Prostate gland (tissue), 2 donors: Measurements from ENCODE around the gene COL4A5. TPM values are rescaled to one million over a fixed set of nuclear protein-coding genes. Genes with fewer than 3 reads are reported as not detected.
"Not testable (repeated sequence)": the region's sequence is repeated elsewhere in the genome, so short reads cannot be mapped to it uniquely, and the experiment has no call there.

Experiments
- DNase-seq: peaks from one replicate; pipeline ENCODE4 v3.0.0-alpha.2; 2019; ENCODE audit warnings: low spot score
- H3K27ac ChIP-seq, 2 donors: fragments of 200-600 bp; sonication (generic); 2 replicates each; pipeline ENCODE4 v1.5.1; 2017 to 2019
- H3K27me3 ChIP-seq: fragments of 200-600 bp; sonication (generic); replicated peaks from 2 replicates; pipeline ENCODE4 v1.5.1; 2019; ENCODE audit not compliant: insufficient read depth
- H3K36me3 ChIP-seq, 2 donors: fragments of 200-600 bp; sonication (generic); 1 replicate in 1 of 2; 2 replicates in 1 of 2; pipeline versions ENCODE4 v1.5.1 to v1.8.1; 2017 to 2019
- H3K4me1 ChIP-seq: fragments of 200-600 bp; sonication (generic); replicated peaks from 2 replicates; pipeline ENCODE4 v1.5.1; 2019
- H3K4me3 ChIP-seq, 2 donors: fragments of 200-600 bp; sonication (generic); 2 replicates each; pipeline ENCODE4 v1.5.1; 2017 to 2019
- H3K9me3 ChIP-seq: fragments of 200-600 bp; sonication (generic); 2 replicates; pipeline ENCODE4 v1.5.1; 2017
- CTCF ChIP-seq, 4 experiments: fragments of 200-600 bp in 2 of 4; fragments of 450-650 bp in 2 of 4; sonication (generic) in 2 of 4; IDR thresholded peaks; 1 replicate in 3 of 4; 2 replicates in 1 of 4; pipeline ENCODE4 v1.5.1; 2016 to 2019; ENCODE audit warnings: antibody characterized with exemption in 4 of 4, mild to moderate bottlenecking in 2 of 4, moderate library complexity in 2 of 4
- POLR2A ChIP-seq: fragments of 450-650 bp; IDR thresholded peaks from one replicate; pipeline ENCODE4 v1.6.1; 2016; ENCODE audit warnings: antibody characterized with exemption, mild to moderate bottlenecking
- POLR2AphosphoS5 ChIP-seq: sonication (generic); formaldehyde crosslinking; IDR thresholded peaks from one replicate; pipeline ENCODE4 v1.6.1; 2017; ENCODE audit warnings: antibody characterized with exemption
- WGBS: methylation state at CpG from one replicate; pipeline ENCODE4 v1.1.5; 2018; 5-methylcytosine and 5-hydroxymethylcytosine counted together
- intact Hi-C: fragments of 100-400 bp; cut with DNase I; formaldehyde crosslinking; loops from one replicate; pipeline ENCODE4 v1.14.2; 2022
- total RNA-seq, 2 donors: library from RNA; depleted of rRNA; stranded (reverse); fragments of >200 nt; gene quantifications; one replicate each; pipeline ENCODE4 v1.1.0, GENCODE V29; 2016

Gene COL4A5
- total RNA-seq: 10 to 100 TPM; 35.1 to 49.1 TPM

GRCh38 chrX:108439426-108439942 lies at the start of gene COL4A5:
Gene COL4A5 (plus strand): TSS chrX:108439838. CDS start chrX:108440126, 288 bp downstream.
- DNase-seq: peak; percentile 64
- 2% methylated on average over 13 of the region's 13 CpGs for WGBS

DNA sequence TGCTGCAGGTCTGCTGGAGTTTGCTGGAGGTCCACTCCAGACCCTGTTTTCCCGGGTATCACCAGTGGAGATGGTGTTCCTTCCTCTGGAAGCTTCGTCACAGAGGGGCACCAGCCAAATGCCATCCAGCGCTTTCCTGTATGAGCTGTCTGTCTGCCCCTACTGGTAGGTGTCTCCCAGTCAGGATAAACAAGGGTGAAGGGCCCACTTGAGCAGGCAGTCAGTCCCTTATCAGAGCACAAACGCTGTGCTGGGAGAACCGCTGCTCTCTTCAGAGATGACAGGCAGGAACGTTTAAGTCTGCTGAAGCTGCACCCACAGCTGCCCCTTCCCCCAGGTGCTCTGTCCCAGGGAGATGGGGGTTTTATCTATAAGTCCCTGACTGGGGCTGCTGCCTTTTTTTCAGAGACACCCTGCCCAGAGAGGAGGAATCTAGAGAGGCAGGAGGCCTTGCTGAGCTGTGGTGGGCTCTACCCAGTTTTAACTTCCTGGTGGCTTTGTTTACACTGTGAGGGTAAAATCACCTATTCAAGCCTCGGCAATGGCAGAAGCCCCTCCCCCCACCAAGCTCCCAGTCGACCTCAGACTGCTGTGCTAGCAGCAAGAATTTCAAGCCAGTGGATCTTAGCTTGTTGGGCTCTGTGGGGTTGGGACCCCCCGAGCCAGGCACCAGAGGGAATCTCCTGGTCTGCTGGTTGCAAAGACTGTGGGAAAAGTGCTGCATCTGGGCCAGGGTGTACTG lies 48.5 kb upstream of the COL4A5 start:
- H3K9me3 ChIP-seq, H3K4me3 ChIP-seq: not testable (repeated sequence)
- WGBS: 71% methylated on average over 7 of the region's 9 CpGs

More at GRCh38 chrX:108439426-108439942, at the start of gene COL4A5:
- H3K36me3 ChIP-seq: no peaks in the 10 kb centered on the region
- H3K27ac ChIP-seq: peak within 1 kb of the TSS; percentile 70 to 71
- peak within 1 kb of the TSS; percentile 39 to 40 for H3K4me3 ChIP-seq
- no peaks in the 10 kb centered on the region for H3K4me1 ChIP-seq
- TF ChIP-seq CTCF (IDR thresholded peaks at IDR 0.05) (no peak), POLR2A (no peak), POLR2AphosphoS5 (peak; percentile 42)
- intact Hi-C loops: no loop called here
- H3K27me3 ChIP-seq: no peaks in the 10 kb centered on the region
- H3K9me3 ChIP-seq: no peaks in the 10 kb centered on the region

GRCh38 chrX:108396188-108396891 lies 43.3 kb upstream of the COL4A5 start:
- Histone ChIP-seq H3K36me3 (no peaks in the 10 kb centered on the region), H3K4me1 (no peaks in the 10 kb centered on the region), H3K27ac (no peak overlapping the region), H3K4me3 (no peak overlapping the region), H3K9me3 (no peaks in the 10 kb centered on the region), H3K27me3 (no peaks in the 10 kb centered on the region)
- DNase-seq: peak; percentile 3
- 47% methylated on average over 6 of the region's 6 CpGs for WGBS
- TF ChIP-seq CTCF (IDR thresholded peaks at IDR 0.05): no peak
- TF ChIP-seq POLR2AphosphoS5: no peak
- no peak for TF ChIP-seq POLR2A
- intact Hi-C loops: no loop called here

More for the DNA sequence above, 48.5 kb upstream of the COL4A5 start:
- DNase-seq, H3K4me1 ChIP-seq, H3K36me3 ChIP-seq, intact Hi-C loops, H3K27me3 ChIP-seq, H3K27ac ChIP-seq: not testable (repeated sequence)

DNA sequence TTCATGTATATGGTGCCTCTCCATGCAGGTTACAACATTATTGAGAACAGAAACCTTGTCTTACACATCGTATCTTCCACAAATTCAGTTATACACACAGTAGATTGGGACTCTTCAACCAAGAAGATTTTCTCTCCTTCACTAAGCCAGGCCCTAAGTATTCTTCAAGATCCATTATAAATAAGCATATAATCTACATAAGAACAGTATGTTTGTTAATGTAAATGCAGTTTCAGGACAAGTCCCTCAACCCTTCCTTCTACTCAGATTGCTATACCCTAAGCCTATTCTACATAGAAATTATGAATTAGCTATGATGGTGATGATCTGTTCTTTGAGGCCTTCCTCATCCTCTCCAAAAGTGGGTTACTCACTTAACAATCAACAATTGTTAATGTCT lies 42.7 kb upstream of the COL4A5 start:
- no peaks in the 10 kb centered on the region for H3K4me1 ChIP-seq
- DNase-seq: no peak
- H3K27me3 ChIP-seq: no peaks in the 10 kb centered on the region
- no peaks in the 10 kb centered on the region for H3K9me3 ChIP-seq
- H3K36me3 ChIP-seq: no peaks in the 10 kb centered on the region
- TF ChIP-seq POLR2A: no peak
- no peak for TF ChIP-seq POLR2AphosphoS5
- no peak for TF ChIP-seq CTCF (IDR thresholded peaks at IDR 0.05)
- H3K27ac ChIP-seq: no peak overlapping the region
- no peak overlapping the region for H3K4me3 ChIP-seq
- intact Hi-C loops: no loop called here
- WGBS: 100% methylated on average over 1 of the region's 1 CpG

GRCh38 chrX:108397627-108398391 lies 41.8 kb upstream of the COL4A5 start:
- intact Hi-C loops: no loop called here
- H3K4me3 ChIP-seq: no peak overlapping the region
- H3K27me3 ChIP-seq: no peaks in the 10 kb centered on the region
- H3K4me1 ChIP-seq: no peaks in the 10 kb centered on the region
- no peaks in the 10 kb centered on the region for H3K36me3 ChIP-seq
- 69% methylated on average over 6 of the region's 6 CpGs for WGBS
- H3K9me3 ChIP-seq: no peaks in the 10 kb centered on the region
- no peak for DNase-seq
- H3K27ac ChIP-seq: no peak overlapping the region
- no peak for TF ChIP-seq POLR2AphosphoS5
- TF ChIP-seq POLR2A: no peak
- TF ChIP-seq CTCF (IDR thresholded peaks at IDR 0.05): no peak
